GM19468 (cell line): ENCODE results near the gene ANKMY2.
A peak's percentile ranks its signal among the peaks of the same experiment; 100 is the strongest.
"Not testable (repeated sequence)": the region's sequence is repeated elsewhere in the genome, so short reads cannot be mapped to it uniquely, and the experiment has no call there.

ENCODE experiments used
- ATAC-seq: cut with Tn5 transposase; IDR thresholded peaks from one replicate; pipeline ENCODE4 v1.9.1; 2021; ENCODE audit warnings: mild to moderate bottlenecking, moderate library complexity, moderate number of reproducible peaks; ENCODE audit not compliant: unreplicated experiment; ENCODE audit errors: extremely low read depth

ANKMY2 gene

GRCh38 chr7:16634271-16634738 is 11.2 kb downstream of the ANKMY2 start:
- no peak for ATAC-seq

- no peak for ATAC-seq
These were observed 14.9 kb downstream of the ANKMY2 start for GRCh38 chr7:16630654-16631053.

- ATAC-seq: no peak
These were observed 18.3 kb downstream of the ANKMY2 start for GRCh38 chr7:16627236-16627635.

- no peak for ATAC-seq
These were observed 19.2 kb downstream of the ANKMY2 start for GRCh38 chr7:16626388-16626787.

GRCh38 chr7:16619979-16620408 is 25.6 kb downstream of the ANKMY2 start:
- ATAC-seq: peak; percentile 82

- ATAC-seq: no peak
These were observed 29.0 kb downstream of the ANKMY2 start for GRCh38 chr7:16616542-16616941.

- ATAC-seq: no peak
These were observed 29.4 kb downstream of the ANKMY2 start for GRCh38 chr7:16616122-16616521.

GRCh38 chr7:16615228-16615627 is 30.3 kb downstream of the ANKMY2 start:
- ATAC-seq: no peak

GRCh38 chr7:16611711-16612110 is 33.8 kb downstream of the ANKMY2 start:
- no peak for ATAC-seq

- ATAC-seq: peak; percentile 78
These were observed 35.6 kb downstream of the ANKMY2 start for GRCh38 chr7:16609842-16610450.

- no peak for ATAC-seq
These were observed 38.9 kb downstream of the ANKMY2 start for GRCh38 chr7:16606704-16607103.

GRCh38 chr7:16604054-16604453 is 41.5 kb downstream of the ANKMY2 start:
- no peak for ATAC-seq

GRCh38 chr7:16603633-16604032 is 41.9 kb downstream of the ANKMY2 start:
- no peak for ATAC-seq

- no peak for ATAC-seq
These were observed 45.7 kb downstream of the ANKMY2 start for GRCh38 chr7:16599860-16600259.

GRCh38 chr7:16598015-16598414 is 47.5 kb downstream of the ANKMY2 start:
- ATAC-seq: no peak

GRCh38 chr7:16595596-16595995 is 50.0 kb downstream of the ANKMY2 start:
- ATAC-seq: not testable (repeated sequence)

- no peak for ATAC-seq
These were observed 50.9 kb downstream of the ANKMY2 start for GRCh38 chr7:16594676-16595075.

GRCh38 chr7:16594061-16594460 is 51.5 kb downstream of the ANKMY2 start:
- no peak for ATAC-seq

- no peak for ATAC-seq
These were observed 53.2 kb downstream of the ANKMY2 start for GRCh38 chr7:16592395-16592794.

- no peak for ATAC-seq
These were observed 55.1 kb downstream of the ANKMY2 start for GRCh38 chr7:16590424-16590823.

GRCh38 chr7:16589881-16590280 is 55.7 kb downstream of the ANKMY2 start:
- no peak for ATAC-seq

GRCh38 chr7:16587790-16588189 is 57.8 kb downstream of the ANKMY2 start:
- ATAC-seq: no peak
